Measurements from ENCODE around the gene MDH1B. TPM values are rescaled to one million over a fixed set of nuclear protein-coding genes. Genes with fewer than 3 reads are reported as not detected.

MDH1B gene
- 0.34 and 0.45 TPM in 2 replicates for total RNA-seq

DNA sequence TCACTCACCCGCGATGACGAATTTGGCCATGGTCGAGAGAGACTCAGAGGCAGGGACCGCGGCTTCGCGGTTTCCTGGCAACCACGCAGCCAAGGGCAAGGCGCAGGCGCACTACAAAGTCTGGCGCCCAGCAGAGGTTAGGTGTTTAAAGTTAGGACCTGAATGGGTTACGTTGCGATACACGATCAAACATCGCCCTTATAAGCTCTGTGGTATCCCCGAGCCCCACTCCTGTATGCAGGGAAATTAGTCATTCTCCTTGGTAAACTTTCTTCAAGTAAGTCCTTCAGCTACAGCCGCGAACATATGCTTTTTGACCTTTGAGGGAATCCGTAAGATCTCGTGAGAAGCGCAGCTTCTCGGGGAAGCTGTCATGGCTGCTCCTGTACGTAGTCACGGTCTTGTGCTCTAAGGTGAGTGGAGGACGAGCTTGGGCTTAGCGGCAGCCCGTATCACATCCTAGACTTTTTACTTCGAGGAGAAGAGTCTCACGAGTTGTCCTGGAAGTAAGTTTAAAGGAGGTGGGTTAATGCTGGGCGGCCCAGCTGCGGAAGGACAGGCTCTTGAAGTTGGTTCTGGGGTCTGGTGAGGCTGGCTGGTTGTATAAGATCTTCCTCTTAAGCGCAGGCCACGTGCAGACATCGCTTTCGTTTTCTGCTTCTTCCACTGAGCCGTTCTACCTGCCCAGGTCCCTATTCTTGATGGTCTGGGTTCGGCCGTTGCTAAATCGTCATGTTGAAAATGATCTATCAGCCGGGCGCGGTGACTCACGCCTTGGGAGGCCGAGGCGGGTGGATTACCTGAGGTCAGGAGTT, at the start of gene MDH1B, which contains the start of gene FASTKD2:
MDH1B (minus strand) TSS at position 87 of the 815 bp plus-strand sequence; CDS start at position 30, 57 bp downstream.
FASTKD2 (plus strand) TSS at position 365 of the 815 bp plus-strand sequence. CDS start 1,088 bp downstream, outside the sequence.

DNA sequence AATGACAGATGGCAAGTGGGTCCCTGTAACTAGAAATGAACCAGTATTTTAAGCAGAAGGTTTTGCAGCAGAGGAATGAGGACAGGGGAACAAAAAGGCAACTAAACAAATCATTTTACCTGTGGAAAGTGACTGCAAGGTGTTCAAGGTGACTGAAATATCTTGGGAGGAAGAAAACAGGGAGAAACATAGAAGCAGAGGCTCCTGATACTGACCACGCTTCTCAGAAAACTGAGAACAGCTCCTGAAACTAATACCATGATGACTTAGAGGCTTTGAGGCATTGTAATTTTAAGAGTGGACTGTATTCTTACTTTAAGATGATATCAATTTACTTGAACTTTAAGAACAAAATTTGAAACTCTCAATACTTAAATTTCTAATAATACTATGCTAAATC, 46.8 kb downstream of the MDH1B start, which contains the start of gene DYTN:
DYTN (minus strand) TSS at position 101 of the 400 bp plus-strand sequence. CDS start 117 bp downstream, outside the sequence.

Other genes with a start within 250 kb of the MDH1B start
- not detected in 2 replicates for gene FAM237A, start 122.8 kb downstream of the MDH1B start, total RNA-seq
- gene DYTN, start 46.9 kb downstream of the MDH1B start, total RNA-seq: not detected in 2 replicates
- 28.1 and 28.4 TPM in 2 replicates for gene FASTKD2, start 278 bp upstream of the MDH1B start, total RNA-seq
- gene CPO, start 174.2 kb upstream of the MDH1B start, total RNA-seq: not detected in 2 replicates